NCI-H69 (cell line): Measurements from ENCODE around the gene EME2.

Source experiments
- DNase-seq: peaks from one replicate; lab custom pipeline; 2025; lab: John Stamatoyannopoulos, UW

The EME2 gene

GRCh38 chr16:1818873-1819525 is 46.4 kb downstream of the EME2 start:
- DNase-seq: no peak

- DNase-seq: no peak
Measured at GRCh38 chr16:1819611-1820010, 47.0 kb downstream of the EME2 start.

GRCh38 chr16:1820096-1820945 is 47.7 kb downstream of the EME2 start:
- no peak for DNase-seq

GRCh38 chr16:1820946-1821290 is 48.3 kb downstream of the EME2 start:
- no peak for DNase-seq

- no peak for DNase-seq
Measured at GRCh38 chr16:1821861-1822611, 49.4 kb downstream of the EME2 start.

GRCh38 chr16:1822801-1823200 is 50.2 kb downstream of the EME2 start:
- DNase-seq: no peak

- no peak for DNase-seq
Measured at GRCh38 chr16:1823821-1824220, 51.2 kb downstream of the EME2 start.

- no peak for DNase-seq
Measured at GRCh38 chr16:1825381-1825863, 52.8 kb downstream of the EME2 start.
